HepG2 (cell line): ENCODE data around the gene CDK5RAP1. TPM values are rescaled to one million over a fixed set of nuclear protein-coding genes. Genes with fewer than 3 reads are reported as not detected.
A peak's percentile ranks its signal among the peaks of the same experiment; 100 is the strongest.

Experiments used
- ATM ChIP-seq: fragments of 450-650 bp; IDR thresholded peaks from 2 replicates; pipeline ENCODE4 v1.7.1; 2017; ENCODE audit warnings: mild to moderate bottlenecking, borderline replicate concordance
- FOSL2 ChIP-seq: sonication (generic); formaldehyde crosslinking; IDR thresholded peaks from 2 replicates; pipeline ENCODE4 v1.4.0; 2020; ENCODE audit warnings: missing genetic modification reagents
- HOXA3 ChIP-seq: sonication (generic); formaldehyde crosslinking; IDR thresholded peaks from 2 replicates; pipeline ENCODE4 v1.5.0; 2020; ENCODE audit warnings: missing genetic modification reagents
- KDM3A ChIP-seq: IDR thresholded peaks from 2 replicates; pipeline ENCODE4 v1.6.1; 2018; ENCODE audit warnings: low read depth, missing compliant biosample characterization
- MAFK ChIP-seq, 2 experiments: IDR thresholded peaks in 1 of 2; conservative IDR thresholded peaks in 1 of 2; 2 replicates each; pipeline ENCODE4 v1.6.1; 2011; ENCODE audit warnings: improper control_type of control experiment in 2 of 2, low read length in 2 of 2
- MXD4 ChIP-seq: IDR thresholded peaks from 2 replicates; pipeline ENCODE4 v1.6.1; 2016; ENCODE audit warnings: mild to moderate bottlenecking, missing biosample characterization, missing genetic modification reagents
- MYNN ChIP-seq: sonication (generic); formaldehyde crosslinking; IDR thresholded peaks from 2 replicates; pipeline ENCODE4 v1.4.0; 2020; ENCODE audit warnings: mild to moderate bottlenecking, low read depth, missing genetic modification reagents
- NFIB ChIP-seq: sonication (generic); formaldehyde crosslinking; IDR thresholded peaks from 2 replicates; pipeline ENCODE4 v1.9.0; 2021; ENCODE audit warnings: missing genetic modification reagents, mild to moderate bottlenecking, borderline replicate concordance
- PHF20 ChIP-seq: sonication (generic); formaldehyde crosslinking; IDR thresholded peaks from 2 replicates; pipeline ENCODE4 v1.5.0; 2020; ENCODE audit warnings: mild to moderate bottlenecking, missing genetic modification reagents
- POLR2AphosphoS5 ChIP-seq: IDR thresholded peaks from 2 replicates; pipeline ENCODE4 v1.6.1; 2012; ENCODE audit warnings: low read depth, low read length
- SETDB1 ChIP-seq: sonication (generic); formaldehyde crosslinking; IDR thresholded peaks from 2 replicates; pipeline ENCODE4 v1.5.1; 2020; ENCODE audit warnings: missing genetic modification reagents, mild to moderate bottlenecking, borderline replicate concordance
- SPEN ChIP-seq: sonication (generic); formaldehyde crosslinking; IDR thresholded peaks from 2 replicates; pipeline ENCODE4 v1.5.1; 2020; ENCODE audit warnings: low read depth, mild to moderate bottlenecking, missing genetic modification reagents
- TGIF2 ChIP-seq: IDR thresholded peaks from 2 replicates; pipeline ENCODE4 v1.6.1; 2016; ENCODE audit warnings: control low read depth, missing compliant biosample characterization
- ZNF12 ChIP-seq: sonication (generic); formaldehyde crosslinking; IDR thresholded peaks from 2 replicates; pipeline ENCODE4 v1.5.0; 2020; ENCODE audit warnings: missing genetic modification reagents
- ZNF260 ChIP-seq: sonication (generic); formaldehyde crosslinking; IDR thresholded peaks from 2 replicates; pipeline ENCODE4 v1.4.0; 2020; ENCODE audit warnings: missing genetic modification reagents, low read depth, mild to moderate bottlenecking, borderline replicate concordance
- ZNF333 ChIP-seq: sonication (generic); formaldehyde crosslinking; IDR thresholded peaks from 2 replicates; pipeline ENCODE4 v1.4.0; 2020; ENCODE audit warnings: mild to moderate bottlenecking, missing genetic modification reagents, borderline replicate concordance
- ZNF501 ChIP-seq: sonication (generic); formaldehyde crosslinking; IDR thresholded peaks from 2 replicates; pipeline ENCODE4 v1.5.1; 2020; ENCODE audit warnings: mild to moderate bottlenecking, moderate library complexity, missing genetic modification reagents
- ZNF605 ChIP-seq: sonication (generic); formaldehyde crosslinking; IDR thresholded peaks from 2 replicates; pipeline ENCODE4 v1.8.0; 2022; ENCODE audit warnings: mild to moderate bottlenecking, missing genetic modification reagents
- polyA plus RNA-seq, 8 experiments: library from polyadenylated mRNA; depleted of rRNA in 3 of 8; stranded (reverse) in 7 of 8; unstranded in 1 of 8; fragments of >200 nt; fragmentation: Illumina TruSeq in 4 of 8; extraction: Trizol in 4 of 8; gene quantifications; 2 replicates each; pipeline versions ENCODE4 v1.2.1 to v1.2.3, GENCODE V29; 2011 to 2016; ENCODE audit warnings: low read depth in 4 of 8, missing spikeins in 1 of 8, mixed read lengths in 1 of 8; ENCODE audit not compliant: insufficient read depth in 1 of 8
- total RNA-seq, 5 experiments: library from RNA; depleted of rRNA; stranded (reverse); fragments of >200 nt; fragmentation: Illumina TruSeq; extraction: Trizol; gene quantifications; 2 replicates each; pipeline ENCODE4 v1.2.3, GENCODE V29; 2016; ENCODE audit warnings: low read depth in 1 of 5
- TF ChIP-seq, protein P1 (sequence below): sonication (generic); formaldehyde crosslinking; IDR thresholded peaks from 2 replicates; pipeline ENCODE4 v1.5.1; 2020; ENCODE audit warnings: missing genetic modification reagents, mild to moderate bottlenecking, borderline replicate concordance
- TF ChIP-seq, protein P2 (sequence below), 2 experiments: sonication (generic) in 1 of 2; formaldehyde crosslinking in 1 of 2; IDR thresholded peaks; 2 replicates each; pipeline versions ENCODE4 v1.5.1 to v1.6.1; 2011 to 2020; ENCODE audit warnings: borderline replicate concordance in 1 of 2, low read depth in 1 of 2, low read length in 1 of 2, mild to moderate bottlenecking in 1 of 2, missing genetic modification reagents in 1 of 2, moderate library complexity in 1 of 2
- TF ChIP-seq, protein P3 (sequence below): sonication (generic); formaldehyde crosslinking; IDR thresholded peaks from 2 replicates; pipeline ENCODE4 v1.4.0; 2020; ENCODE audit warnings: missing genetic modification reagents

Gene CDK5RAP1
- total and polyA plus RNA-seq, 2 of the 13 experiments (the other 11 are each of a cell fraction or from before 2014, with no cell fraction given), result 53.6 to 98.2 TPM

DNA sequence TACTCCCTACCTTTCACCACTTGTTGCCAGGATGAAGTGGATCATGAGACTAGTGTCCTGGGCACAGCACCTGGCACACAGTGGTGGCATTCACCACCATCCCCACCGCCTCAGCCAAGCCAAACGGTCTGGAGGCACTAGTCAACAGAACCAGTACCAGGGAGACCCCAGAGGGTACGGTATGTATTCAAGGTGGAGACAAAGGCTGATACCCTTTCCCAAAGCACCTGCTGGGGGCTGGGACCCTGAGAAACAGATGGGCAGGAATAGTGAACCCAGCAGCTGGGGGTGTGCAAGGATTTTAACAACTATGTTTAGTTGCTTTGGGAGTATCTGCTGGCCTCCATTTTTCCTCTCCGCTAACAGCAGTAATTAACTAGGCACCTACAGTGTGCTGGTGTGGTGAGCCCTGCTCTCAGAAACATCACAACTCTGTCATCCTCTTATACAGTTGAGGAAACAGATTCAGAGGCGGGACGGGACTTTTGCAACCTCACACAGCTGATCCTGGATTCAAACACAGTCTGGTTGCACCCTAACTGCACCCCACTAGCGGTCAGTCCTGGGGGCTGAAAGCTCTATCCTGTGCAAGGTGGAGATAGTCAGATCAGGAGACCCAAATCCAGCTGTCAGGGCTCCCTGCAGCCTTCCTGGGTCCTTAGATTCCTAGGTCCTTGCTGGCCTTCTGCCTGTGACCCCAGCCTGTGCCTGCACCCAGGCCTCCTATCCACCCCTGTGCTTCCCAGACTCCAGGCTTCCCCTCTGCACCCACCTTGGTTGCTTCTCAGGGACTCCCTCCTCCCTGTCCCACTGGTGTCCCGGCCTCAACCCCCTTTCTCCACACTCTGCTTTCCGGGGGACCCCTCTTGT is 41.1 kb upstream of the CDK5RAP1 start (continued):
- TF ChIP-seq ZNF605 (CRISPR knock-in tag) (no peak), ZNF501 (CRISPR knock-in tag) (peak; percentile 40; the same call in 1 of the 2 replicates), ZNF12 (CRISPR knock-in tag) (no peak), TGIF2 (CRISPR knock-in tag) (0 out of 2 replicates have a peak, but pooled peaks have one; percentile 27), NFIB (CRISPR knock-in tag) (0 out of 2 replicates have a peak, but pooled peaks have one; percentile 11), SPEN (CRISPR knock-in tag) (peak; percentile 4; the same call in 1 of the 2 replicates), ATM (no peak), MXD4 (no peak), HOXA3 (CRISPR knock-in tag) (no peak), POLR2AphosphoS5 (no peak), KDM3A (CRISPR knock-in tag) (no peak), ZNF260 (CRISPR knock-in tag) (no peak), PHF20 (CRISPR knock-in tag) (no peak), MAFK (conservative IDR thresholded peaks at IDR 0.05 in 1 of 2, IDR thresholded peaks at IDR 0.05 in 1 of 2; ENCODE audit: low read length in 2 of 2) (no peak), MYNN (CRISPR knock-in tag) (no peak), ZNF333 (0 out of 2 replicates have a peak, but pooled peaks have one; percentile 33), SETDB1 (no peak), FOSL2 (CRISPR knock-in tag) (no peak)
- TF ChIP-seq, protein P1, sequence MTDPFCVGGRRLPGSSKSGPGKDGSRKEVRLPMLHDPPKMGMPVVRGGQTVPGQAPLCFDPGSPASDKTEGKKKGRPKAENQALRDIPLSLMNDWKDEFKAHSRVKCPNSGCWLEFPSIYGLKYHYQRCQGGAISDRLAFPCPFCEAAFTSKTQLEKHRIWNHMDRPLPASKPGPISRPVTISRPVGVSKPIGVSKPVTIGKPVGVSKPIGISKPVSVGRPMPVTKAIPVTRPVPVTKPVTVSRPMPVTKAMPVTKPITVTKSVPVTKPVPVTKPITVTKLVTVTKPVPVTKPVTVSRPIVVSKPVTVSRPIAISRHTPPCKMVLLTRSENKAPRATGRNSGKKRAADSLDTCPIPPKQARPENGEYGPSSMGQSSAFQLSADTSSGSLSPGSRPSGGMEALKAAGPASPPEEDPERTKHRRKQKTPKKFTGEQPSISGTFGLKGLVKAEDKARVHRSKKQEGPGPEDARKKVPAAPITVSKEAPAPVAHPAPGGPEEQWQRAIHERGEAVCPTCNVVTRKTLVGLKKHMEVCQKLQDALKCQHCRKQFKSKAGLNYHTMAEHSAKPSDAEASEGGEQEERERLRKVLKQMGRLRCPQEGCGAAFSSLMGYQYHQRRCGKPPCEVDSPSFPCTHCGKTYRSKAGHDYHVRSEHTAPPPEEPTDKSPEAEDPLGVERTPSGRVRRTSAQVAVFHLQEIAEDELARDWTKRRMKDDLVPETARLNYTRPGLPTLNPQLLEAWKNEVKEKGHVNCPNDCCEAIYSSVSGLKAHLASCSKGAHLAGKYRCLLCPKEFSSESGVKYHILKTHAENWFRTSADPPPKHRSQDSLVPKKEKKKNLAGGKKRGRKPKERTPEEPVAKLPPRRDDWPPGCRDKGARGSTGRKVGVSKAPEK (CRISPR knock-in tag), result no peak
- TF ChIP-seq, protein P2, sequence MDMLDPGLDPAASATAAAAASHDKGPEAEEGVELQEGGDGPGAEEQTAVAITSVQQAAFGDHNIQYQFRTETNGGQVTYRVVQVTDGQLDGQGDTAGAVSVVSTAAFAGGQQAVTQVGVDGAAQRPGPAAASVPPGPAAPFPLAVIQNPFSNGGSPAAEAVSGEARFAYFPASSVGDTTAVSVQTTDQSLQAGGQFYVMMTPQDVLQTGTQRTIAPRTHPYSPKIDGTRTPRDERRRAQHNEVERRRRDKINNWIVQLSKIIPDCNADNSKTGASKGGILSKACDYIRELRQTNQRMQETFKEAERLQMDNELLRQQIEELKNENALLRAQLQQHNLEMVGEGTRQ (IDR thresholded peaks at IDR 0.05; ENCODE audit: low read depth, low read length), result no peak
- TF ChIP-seq, protein P2 (CRISPR knock-in tag; IDR thresholded peaks at IDR 0.05; ENCODE audit: borderline replicate concordance), result no peak
- TF ChIP-seq, protein P3, sequence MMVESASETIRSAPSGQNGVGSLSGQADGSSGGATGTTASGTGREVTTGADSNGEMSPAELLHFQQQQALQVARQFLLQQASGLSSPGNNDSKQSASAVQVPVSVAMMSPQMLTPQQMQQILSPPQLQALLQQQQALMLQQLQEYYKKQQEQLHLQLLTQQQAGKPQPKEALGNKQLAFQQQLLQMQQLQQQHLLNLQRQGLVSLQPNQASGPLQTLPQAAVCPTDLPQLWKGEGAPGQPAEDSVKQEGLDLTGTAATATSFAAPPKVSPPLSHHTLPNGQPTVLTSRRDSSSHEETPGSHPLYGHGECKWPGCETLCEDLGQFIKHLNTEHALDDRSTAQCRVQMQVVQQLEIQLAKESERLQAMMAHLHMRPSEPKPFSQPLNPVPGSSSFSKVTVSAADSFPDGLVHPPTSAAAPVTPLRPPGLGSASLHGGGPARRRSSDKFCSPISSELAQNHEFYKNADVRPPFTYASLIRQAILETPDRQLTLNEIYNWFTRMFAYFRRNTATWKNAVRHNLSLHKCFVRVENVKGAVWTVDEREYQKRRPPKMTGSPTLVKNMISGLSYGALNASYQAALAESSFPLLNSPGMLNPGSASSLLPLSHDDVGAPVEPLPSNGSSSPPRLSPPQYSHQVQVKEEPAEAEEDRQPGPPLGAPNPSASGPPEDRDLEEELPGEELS (CRISPR knock-in tag), result no peak
